ENCODE measurements around the gene NDC80.

The NDC80 gene

DNA sequence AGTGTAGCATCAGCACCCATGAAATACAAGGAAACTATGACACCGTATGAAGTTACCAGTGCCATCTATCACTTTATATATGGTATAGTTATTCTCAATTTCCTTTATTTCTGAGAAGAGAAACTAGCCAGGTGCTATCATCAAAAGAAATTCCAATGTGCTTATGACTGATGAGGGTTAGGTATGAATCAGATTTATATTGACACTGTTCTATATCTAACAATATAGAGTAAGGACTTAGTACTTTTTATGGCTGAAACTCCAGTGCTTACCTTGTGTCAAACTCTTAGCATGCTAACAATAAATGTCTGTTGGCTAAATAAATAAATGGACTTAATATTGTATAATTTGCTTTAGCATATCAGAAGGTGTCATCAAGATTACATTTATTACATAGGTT, 7.0 kb upstream of the NDC80 start:
- no peak for DNase-seq

DNA sequence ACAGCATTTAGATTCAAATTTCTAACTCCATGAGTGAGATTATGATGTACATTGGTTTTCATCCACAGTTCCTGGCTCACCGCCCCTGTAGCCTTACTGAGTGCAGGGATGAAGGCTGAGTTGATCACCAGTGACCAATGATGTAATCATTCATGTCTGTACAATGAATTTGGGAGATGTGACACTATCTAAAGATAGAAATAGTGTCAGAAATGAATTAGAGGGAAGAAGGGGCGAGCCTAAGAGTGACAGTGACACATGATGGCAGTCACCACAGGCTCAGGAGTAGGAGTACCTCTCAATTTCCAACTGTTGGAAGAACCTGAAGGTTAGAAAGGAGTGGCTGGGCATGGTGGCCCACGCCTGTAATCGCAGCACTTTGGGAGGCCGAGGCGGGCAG, 3.2 kb upstream of the NDC80 start:
- DNase-seq = no peak

DNA sequence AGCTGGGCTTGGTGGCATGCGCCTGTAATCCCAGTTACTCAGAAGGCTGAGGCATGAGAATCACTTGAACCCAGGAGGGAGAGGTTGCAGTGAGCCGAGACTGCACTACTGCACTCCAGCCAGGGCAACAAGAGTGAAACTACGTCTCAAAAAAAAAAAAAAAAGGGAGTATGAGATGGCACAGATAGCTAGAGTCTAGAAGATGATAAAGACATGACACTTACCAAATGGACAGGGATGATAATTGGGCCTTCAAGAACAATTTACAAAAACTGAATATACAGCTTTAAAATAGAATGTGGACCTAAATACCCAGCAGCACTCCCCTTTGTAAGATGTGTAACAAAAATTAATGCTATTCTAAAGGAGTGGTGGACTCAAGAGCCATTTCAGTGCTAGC, 2.8 kb upstream of the NDC80 start:
- no peak for DNase-seq

DNA sequence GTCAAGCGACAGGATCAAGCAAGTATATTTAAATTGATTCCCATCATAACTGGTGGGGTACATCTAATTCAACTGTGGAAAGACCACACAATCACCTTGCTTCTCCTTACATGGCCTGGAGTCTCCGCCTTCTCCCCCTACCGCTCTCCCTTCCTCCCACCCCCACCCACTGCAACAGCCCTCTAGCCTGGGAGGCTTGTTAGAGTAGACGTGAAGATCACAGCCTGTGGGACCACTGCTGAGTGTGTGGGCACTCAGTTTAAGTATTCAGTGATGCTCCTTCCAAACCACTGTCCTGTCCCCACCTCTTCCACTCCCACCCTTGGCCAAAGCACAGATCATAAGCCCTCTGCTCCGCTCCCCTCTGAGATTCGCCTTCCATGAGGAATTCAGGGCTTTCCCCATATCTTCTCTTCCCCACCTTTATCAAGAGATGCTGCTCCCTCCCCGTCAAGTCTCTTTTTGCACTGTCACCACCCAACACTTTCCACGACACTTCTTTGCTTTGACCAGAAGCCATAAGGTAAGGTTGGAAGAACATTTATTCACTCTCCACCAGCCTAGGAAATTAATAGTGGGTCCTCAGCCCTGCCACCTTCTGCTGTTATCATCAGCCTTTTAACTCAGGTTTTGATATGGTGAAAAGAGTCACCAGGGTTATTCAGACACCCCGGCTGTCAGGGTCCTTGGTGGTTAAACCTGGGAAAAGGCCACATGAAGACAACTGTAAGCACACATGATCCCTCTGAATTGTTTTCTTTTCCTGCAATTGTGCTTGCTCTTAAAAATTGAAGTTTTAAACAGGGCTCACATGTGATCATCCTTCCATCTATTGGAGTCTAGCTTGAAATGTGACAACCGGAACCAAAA, 1.8 kb upstream of the NDC80 start:
- no peak for DNase-seq

DNA sequence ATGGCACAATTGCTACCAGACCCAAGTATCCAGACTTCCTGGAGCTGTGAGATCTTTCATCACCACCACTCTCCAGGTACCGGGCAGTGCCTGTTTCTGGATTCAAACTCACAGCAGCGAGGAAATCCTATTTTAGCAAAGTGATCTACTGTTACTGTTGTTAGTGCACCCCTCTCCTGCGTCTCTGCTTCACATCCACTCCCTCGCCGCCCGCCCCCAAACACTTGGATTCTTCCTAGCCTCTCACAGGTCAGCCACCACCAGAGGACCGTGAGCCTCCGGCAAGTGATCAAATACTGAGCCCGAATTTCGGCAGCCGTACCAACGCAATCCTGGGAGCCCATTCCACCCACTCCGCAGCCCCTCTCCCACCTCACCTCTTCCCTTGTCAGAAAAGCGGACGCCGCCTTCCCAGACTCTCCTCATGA, 571 bp upstream of the NDC80 start:
- peak; percentile 57 for DNase-seq

DNA sequence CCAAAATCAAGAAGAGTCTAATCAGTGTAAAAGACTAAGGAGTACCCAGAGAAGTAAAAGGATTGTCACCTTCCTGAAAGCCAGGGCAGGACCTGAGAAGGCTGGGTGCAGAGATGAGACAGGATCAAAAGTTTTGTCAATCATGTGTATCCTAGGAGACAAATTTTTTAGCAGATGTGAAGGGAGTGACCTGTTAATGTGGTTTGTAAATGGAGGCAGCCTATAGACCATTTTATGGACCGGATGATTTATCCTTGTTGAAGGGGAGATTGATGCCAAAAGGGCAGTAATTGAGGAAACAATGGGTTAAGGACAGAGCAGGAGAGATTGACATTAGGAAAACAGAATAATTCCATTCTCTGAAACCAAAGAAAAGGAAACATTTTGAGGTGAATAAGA, 813 bp downstream of the NDC80 start:
- DNase-seq = no peak

DNA sequence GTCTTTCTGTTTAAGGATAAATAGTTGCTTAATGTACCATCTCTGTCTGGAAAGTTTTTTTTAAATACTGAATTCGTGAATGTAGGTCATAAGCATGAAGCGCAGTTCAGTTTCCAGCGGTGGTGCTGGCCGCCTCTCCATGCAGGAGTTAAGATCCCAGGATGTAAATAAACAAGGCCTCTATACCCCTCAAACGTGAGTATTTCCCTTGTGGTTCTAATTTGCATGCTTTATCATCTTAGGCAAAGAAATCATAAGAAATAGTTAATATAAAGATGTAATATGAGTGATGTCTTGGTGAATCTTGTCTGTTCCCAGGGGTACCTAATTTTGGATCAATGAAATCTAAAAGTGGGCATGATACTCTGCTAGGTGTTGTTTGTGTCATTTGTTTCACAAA, 1.5 kb downstream of the NDC80 start:
- DNase-seq = no peak

DNA sequence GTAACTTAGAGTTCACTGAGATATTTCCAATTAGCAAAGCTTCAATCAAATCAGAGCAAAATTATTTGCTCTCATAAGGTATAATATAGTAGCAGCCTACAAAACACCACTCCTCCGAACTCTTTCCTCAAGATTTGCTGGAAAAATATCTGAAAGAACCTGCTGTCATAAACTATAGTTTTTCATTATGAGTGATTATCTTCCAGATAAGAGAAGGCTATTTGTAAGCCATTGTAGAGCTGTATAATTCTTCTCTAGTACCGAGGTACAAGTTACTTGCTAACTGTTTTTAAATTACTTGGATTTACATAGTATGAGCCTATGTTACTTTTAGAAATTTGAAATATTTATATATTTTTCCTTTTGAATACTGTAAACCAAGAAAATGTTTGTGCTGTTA, 2.1 kb downstream of the NDC80 start:
- DNase-seq = no peak

DNA sequence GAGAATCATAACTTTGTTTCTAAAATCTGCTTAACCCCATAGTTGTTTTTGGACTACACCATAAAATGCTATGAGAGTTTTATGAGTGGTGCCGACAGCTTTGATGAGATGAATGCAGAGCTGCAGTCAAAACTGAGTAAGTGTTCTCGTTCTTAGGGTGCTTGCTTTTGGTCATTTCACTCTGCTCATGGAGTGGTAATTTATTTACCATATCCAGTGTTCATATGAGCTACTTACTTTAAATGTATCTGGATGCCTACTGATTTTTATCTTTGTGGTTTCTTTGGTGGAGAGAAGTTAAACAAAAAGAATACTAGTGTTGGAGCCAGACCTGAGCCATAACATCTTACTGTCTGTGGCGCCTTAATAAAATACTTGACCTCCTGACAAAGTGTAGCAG, 16.4 kb downstream of the NDC80 start:
- no peak for DNase-seq

DNA sequence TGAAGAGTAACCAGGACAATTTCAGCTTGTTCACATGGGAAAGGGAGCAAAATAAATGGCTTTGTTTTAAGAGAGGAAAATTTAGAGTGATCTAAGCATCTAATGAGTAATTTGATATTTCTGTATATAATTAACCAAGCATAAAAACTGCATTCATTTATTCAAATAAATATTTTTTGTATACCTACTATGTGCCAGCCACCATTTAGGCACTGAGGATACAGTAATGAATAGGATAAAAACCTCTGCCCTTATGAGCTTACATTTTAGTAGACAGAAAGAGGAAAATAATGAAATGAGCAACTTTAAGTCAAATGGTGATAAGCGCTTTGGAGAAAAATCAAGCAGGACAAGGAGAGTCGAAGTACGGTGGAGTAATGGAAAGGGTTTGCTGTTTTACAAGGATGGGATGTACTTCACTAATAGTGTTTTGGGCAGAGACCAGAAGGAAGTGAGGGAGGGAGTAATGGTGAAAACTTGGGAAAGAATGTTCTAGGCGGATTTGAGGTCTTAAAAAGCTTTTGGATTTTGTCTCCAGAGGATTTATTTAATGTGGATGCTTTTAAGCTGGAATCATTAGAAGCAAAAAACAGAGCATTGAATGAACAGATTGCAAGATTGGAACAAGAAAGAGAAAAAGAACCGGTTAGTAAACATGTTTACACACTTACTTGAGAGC, 17.4 kb downstream of the NDC80 start:
- DNase-seq = no peak

DNA sequence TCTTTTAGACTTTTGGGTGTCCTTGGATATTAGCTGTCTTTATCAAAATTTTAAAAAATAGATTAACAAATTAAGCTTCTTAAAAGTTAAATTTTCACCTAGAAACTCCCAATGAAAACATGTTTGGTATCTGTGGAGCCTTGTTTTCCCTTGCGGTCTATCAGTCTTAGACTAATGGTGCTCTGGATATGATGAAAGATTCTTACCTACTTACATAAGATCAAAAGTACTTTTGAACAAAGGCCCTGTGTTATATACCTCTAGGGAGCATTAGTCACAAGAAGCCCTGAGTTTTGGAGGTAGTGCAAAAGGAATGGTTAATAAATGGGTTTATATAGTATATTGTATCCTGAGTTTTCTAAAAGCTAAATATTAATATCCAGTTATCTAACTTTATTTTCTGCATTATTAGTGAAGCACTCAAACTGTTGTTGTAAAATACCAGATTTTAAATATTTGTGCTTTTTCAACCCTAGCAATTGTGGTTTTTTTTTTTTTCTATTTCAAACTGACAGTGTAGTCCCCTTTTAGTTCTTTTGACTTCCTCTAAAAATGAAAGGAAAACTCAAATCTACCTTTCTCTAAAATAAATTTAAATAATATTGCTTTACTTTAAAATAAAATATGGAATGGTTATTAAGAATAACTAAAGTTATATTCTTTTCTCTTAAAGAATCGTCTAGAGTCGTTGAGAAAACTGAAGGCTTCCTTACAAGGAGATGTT, 18.1 kb downstream of the NDC80 start:
- DNase-seq = no peak

DNA sequence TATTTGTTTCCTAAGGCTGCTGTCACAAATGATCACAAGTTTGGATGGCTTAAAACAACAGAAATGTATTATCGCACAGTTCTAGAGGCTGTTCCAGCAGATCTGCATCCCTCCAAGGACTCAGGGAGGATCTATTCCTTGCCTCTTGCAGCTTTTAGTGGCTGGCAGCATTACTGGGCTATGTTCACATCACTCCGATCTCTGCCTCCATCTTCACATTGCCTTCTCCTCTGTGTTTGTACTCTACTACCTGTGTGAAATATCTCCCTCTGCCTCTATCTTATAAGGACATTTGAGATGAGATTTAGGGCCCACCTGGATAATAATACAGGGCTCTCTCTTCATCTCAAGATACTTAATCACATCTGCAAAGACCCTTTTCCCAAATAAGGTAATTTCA, 18.9 kb downstream of the NDC80 start:
- no peak for DNase-seq

DNA sequence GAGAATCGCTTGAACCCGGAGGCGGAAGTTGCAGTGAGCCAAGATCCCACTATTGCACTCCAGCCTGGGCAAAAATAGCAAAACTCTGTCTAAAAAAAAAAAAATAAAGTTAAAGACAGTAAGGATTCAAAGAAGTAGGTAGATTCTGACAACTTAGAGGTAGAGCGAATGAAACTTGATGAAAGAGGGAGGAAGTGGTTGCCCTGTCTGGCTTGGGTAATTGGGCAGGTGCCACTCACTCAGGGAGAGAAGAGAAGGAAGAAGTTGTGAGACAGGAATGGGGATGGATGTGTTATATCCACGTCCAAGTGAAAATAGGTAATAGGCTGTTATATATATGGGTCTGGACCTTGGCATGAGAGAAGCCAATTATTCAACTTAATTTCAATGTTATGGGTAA, 26.3 kb downstream of the NDC80 start:
- no peak for DNase-seq

DNA sequence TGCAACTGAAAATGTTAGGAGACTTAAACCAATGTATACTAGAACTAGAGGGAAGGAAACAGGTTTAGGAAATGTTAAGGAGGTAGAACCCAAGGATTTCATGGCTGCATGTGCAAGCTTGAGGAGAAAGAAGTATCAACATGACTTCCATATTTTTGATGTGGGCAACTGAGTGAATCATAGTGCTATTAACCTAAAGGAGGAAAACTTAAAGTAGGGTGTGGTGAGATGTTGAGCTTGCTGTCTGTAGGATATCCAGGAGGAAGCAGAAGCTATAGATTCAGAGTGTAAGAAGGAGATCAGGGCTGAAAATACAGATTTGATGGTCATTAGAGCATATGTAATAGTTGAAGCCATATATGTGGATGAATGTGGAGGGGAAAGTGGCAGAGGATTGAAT, 31.5 kb downstream of the NDC80 start:
- no peak for DNase-seq

DNA sequence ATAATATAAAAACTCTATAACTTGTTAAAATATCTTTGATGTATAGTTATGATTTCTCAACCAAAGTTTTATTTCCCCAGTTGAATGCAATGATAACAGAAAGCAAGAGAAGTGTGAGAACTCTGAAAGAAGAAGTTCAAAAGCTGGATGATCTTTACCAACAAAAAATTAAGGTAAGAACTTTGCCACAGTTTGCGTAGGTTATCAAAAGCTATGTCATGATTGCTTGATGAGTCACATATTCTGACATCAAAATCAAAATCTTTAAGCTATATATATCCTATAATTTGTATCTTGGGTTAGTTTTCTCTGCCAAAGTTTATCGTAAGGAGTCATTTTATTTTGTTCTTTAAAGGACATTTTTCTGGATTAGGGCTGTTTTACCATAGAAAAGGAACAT, 35.0 kb downstream of the NDC80 start:
- DNase-seq = no peak

DNA sequence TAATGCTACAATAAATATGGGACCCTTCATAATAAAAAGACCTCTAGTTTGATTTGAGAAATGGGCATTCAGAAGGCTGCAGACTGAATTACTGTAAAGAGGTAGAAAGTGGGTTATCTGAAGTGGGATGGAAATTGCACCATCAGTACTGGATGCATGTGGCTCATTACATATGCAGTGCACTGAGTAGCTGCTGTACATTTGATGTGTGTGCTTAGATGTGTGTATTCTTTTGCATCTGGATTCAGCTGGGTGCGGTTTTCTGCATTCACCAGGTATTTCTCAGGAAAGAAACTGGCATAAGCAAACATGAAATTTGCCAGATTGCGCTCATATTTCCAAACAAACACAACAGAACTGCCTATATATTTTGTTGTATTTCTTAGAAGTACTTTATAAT, 38.2 kb downstream of the NDC80 start:
- no peak for DNase-seq

DNA sequence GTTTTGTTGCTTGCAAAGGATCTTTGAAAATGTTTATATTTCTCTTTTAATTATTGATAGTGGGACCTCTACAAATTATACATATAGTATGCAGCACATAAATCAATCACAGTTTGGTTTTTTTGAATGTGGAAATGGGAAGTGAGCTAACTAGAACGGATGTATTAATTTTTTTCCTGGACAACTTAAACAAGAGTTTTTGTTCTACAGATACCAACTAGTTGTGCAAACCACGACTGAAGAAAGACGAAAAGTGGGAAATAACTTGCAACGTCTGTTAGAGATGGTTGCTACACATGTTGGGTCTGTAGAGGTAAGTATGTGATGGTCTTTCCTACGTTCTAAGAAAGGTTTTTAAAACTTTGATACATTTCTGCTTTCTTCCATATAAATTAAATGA, 39.2 kb downstream of the NDC80 start:
- no peak for DNase-seq

DNA sequence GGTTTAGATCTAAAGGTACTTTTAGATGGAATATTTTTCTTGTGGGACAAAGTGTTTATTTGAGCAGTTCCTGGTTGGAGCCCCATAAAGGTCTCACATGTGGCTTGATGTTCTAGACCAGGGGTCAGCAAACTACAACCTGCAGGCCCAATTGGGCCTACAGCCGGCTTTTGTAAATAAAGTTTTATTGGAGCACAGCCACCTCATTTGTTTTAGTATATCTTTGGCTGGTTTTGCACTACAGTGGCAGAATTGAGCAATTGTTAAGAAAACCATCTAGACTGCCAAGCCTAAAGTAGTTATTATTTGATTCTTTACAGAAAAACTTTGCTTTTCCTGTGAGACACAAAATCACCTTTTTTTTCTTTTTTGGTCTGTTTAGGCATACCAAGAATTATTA, 41.6 kb downstream of the NDC80 start:
- no peak for DNase-seq

DNA sequence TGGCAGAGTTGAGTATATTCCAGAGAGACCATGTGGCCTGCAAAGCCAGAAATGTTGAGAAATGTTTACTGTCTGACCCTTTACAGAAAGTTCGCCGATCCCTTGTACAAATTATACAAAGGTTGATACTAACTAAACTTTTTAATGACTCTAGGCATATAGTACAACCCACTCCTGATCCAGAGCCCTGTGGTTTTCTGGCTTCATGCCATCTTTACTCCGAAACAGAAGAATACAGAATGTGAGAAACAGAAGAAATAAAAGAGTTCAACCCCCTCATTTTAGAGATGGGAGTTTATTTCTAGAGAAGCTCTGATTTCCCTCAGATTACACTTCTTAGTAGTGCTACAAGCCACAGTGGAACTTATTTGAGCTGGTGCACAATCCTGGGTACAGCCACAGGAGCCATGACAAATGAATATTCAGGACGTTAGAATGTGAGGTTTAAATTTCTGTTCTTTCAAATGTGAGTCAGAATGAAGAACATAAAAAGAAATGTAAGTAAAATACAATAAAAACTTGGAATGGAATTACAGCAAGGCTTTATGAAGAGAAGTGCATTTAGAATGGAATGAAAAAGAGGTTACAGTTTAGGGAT, 46.1 kb downstream of the NDC80 start:
- DNase-seq = no peak

DNA sequence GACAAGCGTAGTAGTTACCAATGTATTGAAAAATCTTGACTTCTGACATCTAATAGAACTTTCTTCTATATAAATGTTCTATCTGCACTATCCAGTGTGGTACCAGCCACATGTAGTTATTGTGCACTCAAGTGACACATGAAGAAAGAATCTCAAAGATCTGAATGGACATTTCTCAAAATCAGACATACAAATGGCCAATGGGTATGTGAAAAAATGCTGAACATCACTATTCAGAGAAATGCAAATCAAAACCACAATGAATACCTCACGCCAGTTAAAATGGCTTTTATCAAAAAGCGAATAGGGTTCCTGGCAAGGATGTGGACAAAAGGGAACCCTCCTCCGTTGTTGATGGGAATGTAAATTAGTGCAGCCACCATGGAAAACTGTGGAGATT, 46.7 kb downstream of the NDC80 start:
- no peak for DNase-seq

DNA sequence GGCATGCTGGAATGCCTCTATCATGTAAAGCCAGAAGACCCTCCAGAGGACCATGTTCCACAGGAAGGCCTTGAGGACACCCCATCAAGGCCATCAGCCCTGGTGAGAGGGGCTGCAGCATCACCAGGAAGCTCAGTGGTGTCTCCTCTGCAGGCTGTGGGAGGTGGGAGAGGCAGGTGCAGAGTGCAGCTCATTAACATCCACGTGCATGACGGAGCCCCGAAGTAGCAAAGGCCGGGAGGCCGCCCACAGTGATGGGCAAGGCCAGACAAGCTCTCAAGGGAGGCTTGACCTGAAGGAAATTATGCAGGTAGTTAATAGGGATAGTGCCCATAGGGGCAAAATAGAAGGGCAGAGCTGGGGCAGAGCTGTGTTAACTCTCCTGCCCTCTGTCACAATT, 53.9 kb downstream of the NDC80 start:
- no peak for DNase-seq

DNA sequence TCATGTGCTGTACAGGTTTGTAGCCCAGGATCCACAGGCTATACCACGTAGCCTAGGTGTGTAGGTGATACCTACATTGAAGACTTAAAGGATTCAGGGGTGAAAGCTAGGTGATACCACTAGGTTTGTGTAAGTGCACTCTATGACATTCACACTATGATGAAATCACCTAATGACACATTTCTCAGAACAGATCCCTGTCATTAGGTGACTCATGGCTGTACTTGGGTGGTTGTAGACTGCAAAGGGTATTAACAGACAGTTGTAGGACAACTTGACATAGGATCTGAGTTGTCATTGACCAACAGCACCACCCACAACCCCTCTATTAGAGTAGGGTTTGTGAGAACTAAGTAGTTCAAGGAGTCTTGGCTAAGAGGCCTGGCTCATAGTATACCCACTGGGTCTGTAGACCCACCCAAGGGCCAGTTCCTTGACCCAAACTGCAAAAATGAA, 56.5 kb downstream of the NDC80 start:
- peak; percentile 24 for DNase-seq

DNA sequence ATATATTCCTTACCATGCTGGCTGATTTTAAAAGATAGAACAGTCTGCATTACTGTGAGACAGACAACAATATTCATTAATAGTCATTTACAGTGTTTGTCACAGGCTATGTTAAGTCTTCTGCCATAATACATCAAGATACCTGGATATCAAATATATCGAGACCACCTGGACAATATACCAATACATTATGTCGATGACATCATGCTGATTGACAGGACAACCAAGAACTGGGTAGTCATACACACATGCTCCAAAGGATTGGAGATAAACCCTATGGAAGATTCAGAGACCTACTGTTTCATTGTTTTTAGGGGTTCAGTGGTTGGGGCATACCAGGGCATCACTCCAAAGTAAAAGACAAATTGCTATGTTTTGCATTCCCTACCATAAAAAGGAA, 57.6 kb downstream of the NDC80 start:
- no peak for DNase-seq

DNA sequence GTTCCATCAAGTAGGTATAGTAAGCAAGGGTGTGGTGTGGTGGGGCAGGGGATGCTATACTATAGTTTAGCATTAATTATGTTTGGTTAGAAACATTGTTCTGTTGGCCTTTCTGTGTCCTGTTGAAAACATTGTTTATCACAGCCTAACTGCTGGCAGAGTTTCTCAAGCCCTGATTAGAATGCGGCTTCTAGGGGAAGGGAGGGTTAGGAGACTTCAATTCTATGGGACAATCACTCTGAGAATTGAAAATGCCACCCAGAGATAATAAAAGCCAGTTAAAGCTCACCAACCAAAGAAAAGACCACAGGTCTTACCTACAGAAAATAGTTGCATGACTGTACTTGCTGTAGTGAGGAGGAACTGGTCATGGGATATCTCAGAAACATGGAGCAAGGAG, 64.2 kb downstream of the NDC80 start:
- no peak for DNase-seq
